Measurements from ENCODE around the gene ZNF384. TPM values are rescaled to one million over a fixed set of nuclear protein-coding genes. Genes with fewer than 3 reads are reported as not detected.
A peak's percentile ranks its signal among the peaks of the same experiment; 100 is the strongest.

Gene ZNF384
- total and polyA plus RNA-seq, 2 experiments from 2014 or later: 44.1 to 44.9 TPM

DNA sequence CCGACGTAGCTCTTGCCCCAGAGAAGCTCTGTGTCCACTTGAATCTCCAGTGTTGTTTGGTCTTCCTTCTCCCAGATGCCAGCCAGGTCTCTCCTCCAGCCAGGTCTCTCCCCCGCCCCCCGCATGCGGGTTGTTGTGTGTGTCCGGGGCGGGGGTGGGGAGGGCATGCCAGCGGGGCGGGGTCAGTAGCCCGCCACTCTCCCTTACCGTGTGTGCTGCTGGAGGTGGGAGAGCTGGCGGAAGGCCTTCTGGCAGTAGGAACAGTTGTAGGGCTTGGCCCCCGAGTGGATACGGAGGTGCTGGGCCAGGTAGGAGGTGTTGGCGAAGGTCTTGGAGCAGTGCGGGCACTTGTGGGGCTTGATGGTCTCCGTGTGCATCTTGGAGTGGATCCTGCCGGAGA is 17.0 kb downstream of the ZNF384 start:
- Histone ChIP-seq H3K4me3 (no peak overlapping the region), H3K9me3 (ENCODE audit: low read depth) (no peaks in the 10 kb centered on the region), H3K4me1 (ENCODE audit: low read depth) (no peaks in the 10 kb centered on the region), H3K36me3 (peaks cover 88% of the 10 kb centered on the region), H3K27ac (no peak overlapping the region), H3K27me3 (no peaks in the 10 kb centered on the region)
- TF ChIP-seq, protein P1, sequence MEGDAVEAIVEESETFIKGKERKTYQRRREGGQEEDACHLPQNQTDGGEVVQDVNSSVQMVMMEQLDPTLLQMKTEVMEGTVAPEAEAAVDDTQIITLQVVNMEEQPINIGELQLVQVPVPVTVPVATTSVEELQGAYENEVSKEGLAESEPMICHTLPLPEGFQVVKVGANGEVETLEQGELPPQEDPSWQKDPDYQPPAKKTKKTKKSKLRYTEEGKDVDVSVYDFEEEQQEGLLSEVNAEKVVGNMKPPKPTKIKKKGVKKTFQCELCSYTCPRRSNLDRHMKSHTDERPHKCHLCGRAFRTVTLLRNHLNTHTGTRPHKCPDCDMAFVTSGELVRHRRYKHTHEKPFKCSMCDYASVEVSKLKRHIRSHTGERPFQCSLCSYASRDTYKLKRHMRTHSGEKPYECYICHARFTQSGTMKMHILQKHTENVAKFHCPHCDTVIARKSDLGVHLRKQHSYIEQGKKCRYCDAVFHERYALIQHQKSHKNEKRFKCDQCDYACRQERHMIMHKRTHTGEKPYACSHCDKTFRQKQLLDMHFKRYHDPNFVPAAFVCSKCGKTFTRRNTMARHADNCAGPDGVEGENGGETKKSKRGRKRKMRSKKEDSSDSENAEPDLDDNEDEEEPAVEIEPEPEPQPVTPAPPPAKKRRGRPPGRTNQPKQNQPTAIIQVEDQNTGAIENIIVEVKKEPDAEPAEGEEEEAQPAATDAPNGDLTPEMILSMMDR (IDR thresholded peaks at IDR 0.05; ENCODE audit: low read depth, low read length): no peak
- no peak for DNase-seq (ENCODE audit: low read depth in 1 of 2, low spot score in 1 of 2)

GRCh38 chr12:6667559-6668210 is 21.5 kb downstream of the ZNF384 start:
- no peak for DNase-seq (ENCODE audit: low read depth in 1 of 2, low spot score in 1 of 2)
- Histone ChIP-seq H3K36me3 (peaks cover 55% of the 10 kb centered on the region), H3K27ac (no peak overlapping the region), H3K27me3 (no peaks in the 10 kb centered on the region), H3K4me3 (no peak overlapping the region), H3K4me1 (ENCODE audit: low read depth) (no peaks in the 10 kb centered on the region), H3K9me3 (ENCODE audit: low read depth) (no peaks in the 10 kb centered on the region)
- TF ChIP-seq, protein P1 (IDR thresholded peaks at IDR 0.05; ENCODE audit: low read depth, low read length): no peak

DNA sequence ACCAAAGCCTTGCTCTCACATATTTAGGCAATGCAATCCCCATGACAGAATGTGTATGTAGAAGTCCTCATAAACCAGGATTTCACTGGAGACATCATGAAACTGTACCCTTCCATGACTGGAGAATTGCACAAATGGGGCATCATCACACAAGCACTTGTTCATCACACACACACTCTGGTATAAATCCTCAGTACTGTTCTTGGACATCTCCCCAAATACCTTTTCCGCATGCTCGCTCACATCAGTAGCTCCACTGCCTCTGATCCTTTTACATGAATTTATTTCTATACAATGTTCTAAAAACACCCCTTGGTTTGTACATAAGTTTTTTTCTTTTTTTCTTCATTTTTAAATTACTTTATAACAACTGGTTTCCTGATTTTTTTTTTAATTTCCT is 23.0 kb downstream of the ZNF384 start:
- no peaks in the 10 kb centered on the region for H3K9me3 ChIP-seq (ENCODE audit: low read depth)
- no peak for DNase-seq (ENCODE audit: low read depth in 1 of 2, low spot score in 1 of 2)
- H3K4me3 ChIP-seq: no peak overlapping the region
- no peaks in the 10 kb centered on the region for H3K27me3 ChIP-seq
- H3K36me3 ChIP-seq: peaks cover 40% of the 10 kb centered on the region
- TF ChIP-seq, protein P1 (IDR thresholded peaks at IDR 0.05; ENCODE audit: low read depth, low read length): no peak
- no peak overlapping the region for H3K27ac ChIP-seq
- H3K4me1 ChIP-seq (ENCODE audit: low read depth): peaks cover 7% of the 10 kb centered on the region

GRCh38 chr12:6664902-6665301 is 24.3 kb downstream of the ZNF384 start:
- H3K4me3 ChIP-seq: no peak overlapping the region
- no peaks in the 10 kb centered on the region for H3K9me3 ChIP-seq (ENCODE audit: low read depth)
- DNase-seq (ENCODE audit: low read depth in 1 of 2, low spot score in 1 of 2): no peak
- peaks cover 27% of the 10 kb centered on the region for H3K36me3 ChIP-seq
- no peaks in the 10 kb centered on the region for H3K27me3 ChIP-seq
- no peak overlapping the region for H3K27ac ChIP-seq
- peaks cover 7% of the 10 kb centered on the region for H3K4me1 ChIP-seq (ENCODE audit: low read depth)
- TF ChIP-seq, protein P1 (IDR thresholded peaks at IDR 0.05; ENCODE audit: low read depth, low read length): no peak

DNA sequence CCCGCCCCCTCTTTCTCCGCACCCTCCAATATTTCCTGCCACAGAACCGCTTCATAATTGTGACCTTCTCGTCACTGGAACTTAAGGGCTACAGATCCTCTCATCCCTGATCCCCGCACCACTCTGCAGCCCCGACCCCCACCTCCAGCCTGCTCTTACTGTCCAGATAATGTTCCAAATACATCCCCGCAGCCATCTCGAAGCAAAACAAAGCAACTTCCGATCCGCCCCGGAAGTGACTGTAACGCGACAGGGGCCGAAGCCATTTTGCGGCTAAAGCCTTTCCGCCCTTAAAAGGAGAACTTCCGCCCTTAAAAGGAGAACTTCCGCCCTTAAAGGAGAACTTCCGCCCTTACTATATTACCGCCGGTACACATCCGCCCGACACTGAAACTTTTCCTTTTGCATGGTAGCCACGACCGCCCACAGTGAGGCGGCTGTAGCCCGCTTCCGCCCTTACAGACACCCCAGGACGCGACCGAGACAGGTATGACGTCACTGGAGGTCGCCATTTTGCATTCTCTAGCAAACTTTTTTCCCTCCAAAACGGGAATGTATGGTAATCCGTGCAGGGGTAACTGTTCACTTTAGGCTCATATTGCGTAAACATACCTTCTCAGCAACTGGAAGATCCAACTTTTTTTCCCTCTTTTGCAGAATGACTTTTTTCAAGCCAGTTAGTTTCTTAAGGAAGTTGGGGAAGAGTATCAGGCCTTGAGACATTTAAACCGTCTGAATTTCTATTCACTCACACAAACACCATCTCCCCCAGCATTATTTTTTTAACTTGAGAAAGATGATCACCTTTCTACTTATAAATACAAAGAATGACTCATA is 26.1 kb downstream of the ZNF384 start, which contains the start of gene ING4:
Gene ING4 (minus strand): TSS at position 214 of the 837 bp plus-strand sequence. CDS start 18 bp downstream, at position 196.
- Histone ChIP-seq H3K27me3 (no peaks in the 10 kb centered on the region), H3K36me3 (peaks cover 13% of the 10 kb centered on the region), H3K4me3 (peak within 1 kb of the TSS; percentile 78), H3K9me3 (ENCODE audit: low read depth) (no peaks in the 10 kb centered on the region), H3K27ac (peak within 1 kb of the TSS; percentile 78), H3K4me1 (ENCODE audit: low read depth) (peaks cover 7% of the 10 kb centered on the region)
- DNase-seq (ENCODE audit: low read depth in 1 of 2, low spot score in 1 of 2): peak; percentile 99 to 100
- TF ChIP-seq, protein P1 (IDR thresholded peaks at IDR 0.05; ENCODE audit: low read depth, low read length): no peak
